Astrocyte (in vitro differentiated cells and primary cell): ENCODE measurements around the gene DNAAF1. TPM values are rescaled to one million over a fixed set of nuclear protein-coding genes. Genes with fewer than 3 reads are reported as not detected.
A peak's percentile ranks its signal among the peaks of the same experiment; 100 is the strongest.

Source experiments
- DNase-seq: peaks from one replicate; pipeline ENCODE4 v3.0.0-alpha.2; 2010; ENCODE audit warnings: low read depth
- FAIRE-seq: peaks from 2 replicates; lab custom pipeline; 2011; peaks lifted over from hg19 to GRCh38; lab: Jason Lieb, UNC
- H2AFZ ChIP-seq: 2 replicates; pipeline ENCODE4 v1.6.0; 2012; ENCODE audit warnings: low read depth, low read length, inconsistent platforms
- H3K27ac ChIP-seq: 2 replicates; pipeline ENCODE4 v1.5.1; 2011; ENCODE audit warnings: low read depth, low read length, inconsistent platforms
- H3K27me3 ChIP-seq: 2 replicates; pipeline ENCODE4 v1.6.0; 2011; ENCODE audit warnings: low read length, inconsistent platforms; ENCODE audit not compliant: insufficient read depth
- H3K36me3 ChIP-seq: 2 replicates; pipeline ENCODE4 v1.5.1; 2011; ENCODE audit warnings: low read length, inconsistent platforms; ENCODE audit not compliant: insufficient read depth
- H3K4me1 ChIP-seq: 2 replicates; pipeline ENCODE4 v1.5.1; 2011; ENCODE audit warnings: low read length, inconsistent platforms; ENCODE audit not compliant: insufficient read depth
- H3K4me2 ChIP-seq: 2 replicates; pipeline ENCODE4 v1.6.0; 2012; ENCODE audit warnings: low read length, inconsistent platforms
- H3K4me3 ChIP-seq: 2 replicates; pipeline ENCODE4 v1.5.1; 2011; ENCODE audit warnings: low read depth, mild to moderate bottlenecking, low read length, inconsistent platforms; ENCODE audit not compliant: insufficient read depth
- H3K79me2 ChIP-seq: 2 replicates; pipeline ENCODE4 v1.6.0; 2012; ENCODE audit warnings: mild to moderate bottlenecking, low read length, inconsistent platforms; ENCODE audit not compliant: insufficient read depth
- H3K9ac ChIP-seq: 2 replicates; pipeline ENCODE4 v1.6.0; 2012; ENCODE audit warnings: mild to moderate bottlenecking, low read length, inconsistent platforms
- H3K9me3 ChIP-seq: 2 replicates; pipeline ENCODE4 v1.5.1; 2012; ENCODE audit warnings: low read depth, mild to moderate bottlenecking, low read length, inconsistent platforms; ENCODE audit not compliant: insufficient read depth
- H4K20me1 ChIP-seq: 2 replicates; pipeline ENCODE4 v1.6.0; 2012; ENCODE audit warnings: low read length, inconsistent platforms; ENCODE audit not compliant: insufficient read depth
- H3K27ac Mint-ChIP-seq: one replicate; pipeline ENCODE4 v1.8.0; 2021; ENCODE audit warnings: mild to moderate bottlenecking, mixed read lengths; ENCODE audit not compliant: unreplicated experiment
- H3K27me3 Mint-ChIP-seq: one replicate; pipeline ENCODE4 v1.8.0; 2021; ENCODE audit warnings: low read depth, mixed read lengths; ENCODE audit not compliant: unreplicated experiment
- H3K36me3 Mint-ChIP-seq: one replicate; pipeline ENCODE4 v1.8.0; 2021; ENCODE audit warnings: low read depth, mixed read lengths; ENCODE audit not compliant: unreplicated experiment
- H3K4me1 Mint-ChIP-seq: one replicate; pipeline ENCODE4 v1.8.0; 2021; ENCODE audit warnings: low read depth, mixed read lengths; ENCODE audit not compliant: unreplicated experiment
- H3K4me3 Mint-ChIP-seq: one replicate; pipeline ENCODE4 v1.8.0; 2021; ENCODE audit warnings: mild to moderate bottlenecking, moderate library complexity, mixed read lengths; ENCODE audit not compliant: unreplicated experiment
- H3K9me3 Mint-ChIP-seq: one replicate; pipeline ENCODE4 v1.8.0; 2021; ENCODE audit warnings: mild to moderate bottlenecking, mixed read lengths; ENCODE audit not compliant: unreplicated experiment
- CTCF ChIP-seq: IDR thresholded peaks from 2 replicates; pipeline ENCODE4 v1.5.1; 2011; ENCODE audit warnings: low read depth, mild to moderate bottlenecking, inconsistent platforms, low read length, moderate library complexity; ENCODE audit not compliant: insufficient read depth
- EZH2 ChIP-seq: IDR thresholded peaks from 2 replicates; pipeline ENCODE4 v1.6.1; 2012; ENCODE audit warnings: mild to moderate bottlenecking, low read length, inconsistent platforms; ENCODE audit not compliant: insufficient read depth
- total RNA-seq: library from RNA; stranded (reverse); gene quantifications from 2 replicates; pipeline ENCODE4 v1.2.1, GENCODE V29; 2021

DNAAF1 gene
- total RNA-seq, 1 donor from 2014 or later, result 0.30 TPM

- no peak overlapping the region for H3K27ac ChIP-seq
- TF ChIP-seq CTCF (no peak), EZH2 (no peak)
- Mint-ChIP-seq H3K27me3 (no peaks in the 10 kb centered on the region), H3K4me3 (no peak overlapping the region), H3K36me3 (peaks cover 1% of the 10 kb centered on the region), H3K9me3 (no peaks in the 10 kb centered on the region), H3K27ac (no peak overlapping the region), H3K4me1 (peaks cover 34% of the 10 kb centered on the region)
- H3K9me3 ChIP-seq, result no peaks in the 10 kb centered on the region
- FAIRE-seq (no peak), DNase-seq (no peak)
- H3K79me2 ChIP-seq, result no peaks in the 10 kb centered on the region
- no peaks in the 10 kb centered on the region for H3K27me3 ChIP-seq
- peak overlapping the region; percentile 31 for H3K9ac ChIP-seq
- H3K36me3 ChIP-seq, result no peaks in the 10 kb centered on the region
- H2AFZ ChIP-seq, result no peak overlapping the region
- H3K4me1 ChIP-seq, result peaks cover 18% of the 10 kb centered on the region
- H3K4me2 ChIP-seq, result peak overlapping the region; percentile 71
- H3K4me3 ChIP-seq, result no peak overlapping the region
- H4K20me1 ChIP-seq, result peaks cover 25% of the 10 kb centered on the region
Measured at GRCh38 chr16:84176192-84177053, 31.3 kb downstream of the DNAAF1 start.

DNA sequence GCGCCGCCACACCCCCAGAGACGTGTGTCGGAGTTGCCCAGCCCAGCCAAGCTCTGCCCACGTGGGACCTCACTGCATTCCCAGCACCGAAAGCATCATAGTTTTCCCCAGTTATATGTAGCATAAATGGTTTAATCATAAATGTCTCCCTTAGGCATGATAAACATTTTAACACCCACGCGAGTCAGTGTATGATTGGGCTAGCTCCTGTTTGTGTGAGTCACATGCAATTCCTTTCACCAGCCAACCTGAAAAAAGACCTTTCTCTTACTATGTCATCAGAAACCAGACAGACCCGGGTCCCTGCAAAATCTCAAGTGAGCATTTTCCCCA lies 32.6 kb downstream of the DNAAF1 start:
- Mint-ChIP-seq H3K9me3 (no peaks in the 10 kb centered on the region), H3K36me3 (peaks cover 4% of the 10 kb centered on the region), H3K27ac (peak overlapping the region; percentile 79), H3K27me3 (no peaks in the 10 kb centered on the region), H3K4me3 (no peak overlapping the region), H3K4me1 (peaks cover 34% of the 10 kb centered on the region)
- Histone ChIP-seq H2AFZ (no peak overlapping the region), H3K4me2 (peak overlapping the region; percentile 71), H3K36me3 (no peaks in the 10 kb centered on the region), H4K20me1 (peaks cover 28% of the 10 kb centered on the region), H3K79me2 (peaks cover 1% of the 10 kb centered on the region), H3K9ac (no peak overlapping the region), H3K4me3 (no peak overlapping the region), H3K4me1 (peaks cover 18% of the 10 kb centered on the region), H3K27me3 (no peaks in the 10 kb centered on the region), H3K9me3 (no peaks in the 10 kb centered on the region), H3K27ac (peak overlapping the region; percentile 43)
- peak; percentile 34 for FAIRE-seq
- DNase-seq, result peak; percentile 83
- TF ChIP-seq EZH2 (no peak), CTCF (no peak)

- no peak for FAIRE-seq
Measured at GRCh38 chr16:84178146-84178765, 33.1 kb downstream of the DNAAF1 start.

More at GRCh38 chr16:84178146-84178765, 33.1 kb downstream of the DNAAF1 start:
- Histone ChIP-seq H3K4me3 (no peak overlapping the region), H4K20me1 (peaks cover 32% of the 10 kb centered on the region), H3K4me1 (peaks cover 18% of the 10 kb centered on the region), H3K9me3 (no peaks in the 10 kb centered on the region), H3K79me2 (peaks cover 6% of the 10 kb centered on the region), H3K4me2 (peak overlapping the region; percentile 71), H3K9ac (no peak overlapping the region), H3K27ac (peak overlapping the region; percentile 43), H3K36me3 (no peaks in the 10 kb centered on the region), H3K27me3 (no peaks in the 10 kb centered on the region), H2AFZ (no peak overlapping the region)
- TF ChIP-seq EZH2 (no peak), CTCF (no peak)
- H3K36me3 Mint-ChIP-seq, result peaks cover 6% of the 10 kb centered on the region
- H3K4me3 Mint-ChIP-seq, result no peak overlapping the region
- no peaks in the 10 kb centered on the region for H3K27me3 Mint-ChIP-seq
- peak overlapping the region; percentile 79 for H3K27ac Mint-ChIP-seq
- peaks cover 34% of the 10 kb centered on the region for H3K4me1 Mint-ChIP-seq
- H3K9me3 Mint-ChIP-seq, result no peaks in the 10 kb centered on the region
- DNase-seq, result no peak
